HG03060 (cell line): ENCODE data around the gene CYP2A6.

Source experiments
- ATAC-seq: cut with Tn5 transposase; IDR thresholded peaks from one replicate; pipeline ENCODE4 v1.9.1; 2021; ENCODE audit warnings: low read depth, moderate number of reproducible peaks; ENCODE audit not compliant: unreplicated experiment

The CYP2A6 gene

GRCh38 chr19:40803857-40804782 lies 46.1 kb downstream of the CYP2A6 start:
- ATAC-seq = no peak

GRCh38 chr19:40803170-40803856 lies 46.9 kb downstream of the CYP2A6 start:
- ATAC-seq = no peak

- ATAC-seq = no peak
Measured at GRCh38 chr19:40802300-40803169, 47.7 kb downstream of the CYP2A6 start.

- no peak for ATAC-seq
Measured at GRCh38 chr19:40801426-40802299, 48.6 kb downstream of the CYP2A6 start.

- no peak for ATAC-seq
Measured at GRCh38 chr19:40800997-40801377, 49.3 kb downstream of the CYP2A6 start.

GRCh38 chr19:40800339-40800996 lies 49.8 kb downstream of the CYP2A6 start:
- no peak for ATAC-seq

- ATAC-seq = no peak
Measured at GRCh38 chr19:40799558-40800338, 50.5 kb downstream of the CYP2A6 start.

GRCh38 chr19:40798683-40799557 lies 51.3 kb downstream of the CYP2A6 start, which contains the start of gene EGLN2:
TSS of gene EGLN2 (plus strand) at chr19:40799191. CDS start at chr19:40800573, 1,382 bp downstream.
- ATAC-seq = peak; percentile 62

GRCh38 chr19:40797963-40798682 lies 52.1 kb downstream of the CYP2A6 start:
- no peak for ATAC-seq

GRCh38 chr19:40797166-40797962 lies 52.9 kb downstream of the CYP2A6 start:
- ATAC-seq = no peak
